ENCODE measurements around the gene LLGL1. TPM values are rescaled to one million over a fixed set of nuclear protein-coding genes. Genes with fewer than 3 reads are reported as not detected.

Gene LLGL1
- total RNA-seq, 1 experiment from 2014 or later: 44.9 TPM

- intact Hi-C loops (cut with micrococcal nuclease; ENCODE audit: unreplicated experiment): loop anchor here (2.0 kb wide), 1 partner anchor 77 kb away; the partner anchor contains the start of gene ALKBH5
- Histone ChIP-seq H3K27ac (peak overlapping the region; percentile 96), H3K36me3 (ENCODE audit: low read depth) (0 out of 2 replicates have a peak, but pooled peaks cover 15% of the 10 kb centered on the region), H3K9me3 (ENCODE audit: insufficient read depth, low read depth) (no peaks in the 10 kb centered on the region), H3K79me2 (ENCODE audit: low read depth) (peaks cover 58% of the 10 kb centered on the region), H3K4me2 (peak overlapping the region; percentile 98), H3K4me3 (peak overlapping the region; percentile 84; the same call in 1 of the 2 replicates), H4K20me1 (ENCODE audit: insufficient read depth) (peaks cover 29% of the 10 kb centered on the region), H3F3A (ENCODE audit: insufficient read depth, low read depth) (peaks cover 51% of the 10 kb centered on the region), H3K9me2 (ENCODE audit: insufficient read depth) (no peaks in the 10 kb centered on the region), H2AFZ (0 out of 2 replicates have a peak overlapping the region, but pooled peaks have one; percentile 14), H3K4me1 (replicated peaks; ENCODE audit: insufficient read depth) (peaks cover 39% of the 10 kb centered on the region), H3K27me3 (ENCODE audit: insufficient read depth, low read depth) (no peaks in the 10 kb centered on the region)
- BruUV-seq (replicated peaks): TSS peak; percentile 21
- POLR2A ChIA-PET (ENCODE audit: unreplicated experiment): interaction anchor here (0.6 kb wide), 3 partner anchors 40 to 1103 kb away, joined by 3 to 11 read pairs (median 3); no protein-coding TSS in a partner anchor
- CTCF ChIA-PET: no interaction called here
- peak; percentile 85 to 97 for DNase-seq
- TF ChIP-seq EZH2 (IDR thresholded peaks at IDR 0.05; ENCODE audit: low read depth) (no peak), CTCF (conservative IDR thresholded peaks at IDR 0.05) (no peak)
These were observed 34.3 kb downstream of the LLGL1 start for GRCh38 chr17:18259621-18260331.

GRCh38 chr17:18260332-18261145 is 35.1 kb downstream of the LLGL1 start, which contains the start of gene MIEF2:
Gene MIEF2, plus strand, starts transcription at chr17:18260662. Its CDS starts 2,059 bp downstream, at chr17:18262721.
- H3K36me3 ChIP-seq (ENCODE audit: low read depth): 0 out of 2 replicates have a peak, but pooled peaks cover 9% of the 10 kb centered on the region
- peaks cover 39% of the 10 kb centered on the region for H3K4me1 ChIP-seq (replicated peaks; ENCODE audit: insufficient read depth)
- no TSS peak for BruUV-seq (replicated peaks)
- TF ChIP-seq EZH2 (IDR thresholded peaks at IDR 0.05; ENCODE audit: low read depth): no peak
- TF ChIP-seq CTCF (conservative IDR thresholded peaks at IDR 0.05): no peak
- H3K4me2 ChIP-seq: peak within 1 kb of the TSS; percentile 98
- H3K79me2 ChIP-seq (ENCODE audit: low read depth): peaks cover 51% of the 10 kb centered on the region
- H2AFZ ChIP-seq: peak within 1 kb of the TSS; percentile 74
- H4K20me1 ChIP-seq (ENCODE audit: insufficient read depth): peaks cover 26% of the 10 kb centered on the region
- H3K27me3 ChIP-seq (ENCODE audit: insufficient read depth, low read depth): no peaks in the 10 kb centered on the region
- H3K9me2 ChIP-seq (ENCODE audit: insufficient read depth): no peaks in the 10 kb centered on the region
- intact Hi-C loops (cut with micrococcal nuclease; ENCODE audit: unreplicated experiment): no loop called here
- ChIA-PET POLR2A (ENCODE audit: unreplicated experiment) (interaction anchor here (0.6 to 1.0 kb wide), 4 partner anchors 20 to 681 kb away, joined by 3 to 14 read pairs (median 8); no protein-coding TSS in a partner anchor), CTCF (no interaction called here)
- peak within 1 kb of the TSS; percentile 84 for H3K4me3 ChIP-seq
- H3K9me3 ChIP-seq (ENCODE audit: insufficient read depth, low read depth): no peaks in the 10 kb centered on the region
- peak; percentile 93 to 98 for DNase-seq
- H3F3A ChIP-seq (ENCODE audit: insufficient read depth, low read depth): peaks cover 51% of the 10 kb centered on the region
- H3K27ac ChIP-seq: peak within 1 kb of the TSS; percentile 96

- H3K4me2 ChIP-seq: peak overlapping the region; percentile 98
- BruUV-seq (replicated peaks): TSS peak; percentile 27
- H3K9me3 ChIP-seq (ENCODE audit: insufficient read depth, low read depth): no peaks in the 10 kb centered on the region
- H3K4me3 ChIP-seq: peak overlapping the region; percentile 84
- 0 out of 2 replicates have a peak, but pooled peaks cover 3% of the 10 kb centered on the region for H3K36me3 ChIP-seq (ENCODE audit: low read depth)
- peak; percentile 93 to 94 for DNase-seq
- POLR2A ChIA-PET (ENCODE audit: unreplicated experiment): interaction anchor here (0.6 to 1.0 kb wide), 4 partner anchors 20 to 423 kb away, joined by 3 to 14 read pairs (median 6); no protein-coding TSS in a partner anchor
- peaks cover 21% of the 10 kb centered on the region for H4K20me1 ChIP-seq (ENCODE audit: insufficient read depth)
- H3K79me2 ChIP-seq (ENCODE audit: low read depth): peaks cover 45% of the 10 kb centered on the region
- H3K9me2 ChIP-seq (ENCODE audit: insufficient read depth): no peaks in the 10 kb centered on the region
- no peaks in the 10 kb centered on the region for H3K27me3 ChIP-seq (ENCODE audit: insufficient read depth, low read depth)
- CTCF ChIA-PET: no interaction called here
- peak overlapping the region; percentile 74 for H2AFZ ChIP-seq
- peaks cover 51% of the 10 kb centered on the region for H3F3A ChIP-seq (ENCODE audit: insufficient read depth, low read depth)
- H3K4me1 ChIP-seq (replicated peaks; ENCODE audit: insufficient read depth): peaks cover 37% of the 10 kb centered on the region
- H3K27ac ChIP-seq: peak overlapping the region; percentile 96
- intact Hi-C loops (cut with micrococcal nuclease; ENCODE audit: unreplicated experiment): no loop called here
- TF ChIP-seq EZH2 (IDR thresholded peaks at IDR 0.05; ENCODE audit: low read depth): no peak
- TF ChIP-seq CTCF (conservative IDR thresholded peaks at IDR 0.05): no peak
These were observed 35.7 kb downstream of the LLGL1 start for GRCh38 chr17:18261146-18261515.

Data from PC-9 (cell line).